GM12878 (cell line): ENCODE results near the gene PCK1. TPM values are rescaled to one million over a fixed set of nuclear protein-coding genes. Genes with fewer than 3 reads are reported as not detected.
A peak's percentile ranks its signal among the peaks of the same experiment; 100 is the strongest.

Experiments used
- ATAC-seq: fragments of 200-7000 bp; cut with Tn5 transposase; 3 replicates; pipeline ENCODE4 v1.9.1; 2020; ENCODE audit warnings: mild to moderate bottlenecking, moderate library complexity
- Bru-seq: library from RNA; stranded (reverse); fragments of 400-500 nt; gene quantifications from one replicate; lab custom pipeline; 2021; lab: Mats Ljungman, UMichigan
- BruChase-seq, 2 experiments: library from RNA; stranded (reverse); fragments of 400-500 nt; gene quantifications; one replicate each; lab custom pipeline; 2021; lab: Mats Ljungman, UMichigan
- BruUV-seq: library from RNA; stranded (reverse); fragments of 400-500 nt; replicated peaks from 2 replicates; lab custom pipeline; 2021; lab: Mats Ljungman, UMichigan
- CTCF ChIA-PET: fragments of 300-600 bp; sonication (Branson Sonifier 250); formaldehyde crosslinking; extraction: SDS; loops from one replicate; lab custom pipeline; 2021; ENCODE audit warnings: inconsistent platforms; lab: Yijun Ruan, JAX
- POLR2A ChIA-PET: fragments of 350-600 bp; formaldehyde crosslinking; extraction: SDS; loops from one replicate; lab custom pipeline; 2021; ENCODE audit warnings: inconsistent platforms; lab: Charles Lee
- RAD21 ChIA-PET: fragments of 300-600 bp; sonication (Branson Sonifier 250); formaldehyde crosslinking; loops from one replicate; lab custom pipeline; 2023; ENCODE audit warnings: antibody characterized with exemption; ENCODE audit not compliant: unreplicated experiment; lab: Charles Lee
- SMC1A ChIA-PET: fragments of 300-600 bp; sonication (Branson Sonifier 250); formaldehyde crosslinking; loops from one replicate; lab custom pipeline; 2023; ENCODE audit not compliant: unreplicated experiment, uncharacterized antibody; lab: Charles Lee
- DNase-seq: peaks from one replicate; pipeline ENCODE4 v3.0.0-alpha.2; 2011; ENCODE audit warnings: low read depth, low spot score
- FAIRE-seq: peaks from 3 replicates; lab custom pipeline; 2011; peaks lifted over from hg19 to GRCh38; lab: Jason Lieb, UNC
- H2AFZ ChIP-seq: 2 replicates; pipeline ENCODE4 v1.6.0; 2011; ENCODE audit warnings: low read depth, low read length, control low read depth; ENCODE audit not compliant: control insufficient read depth
- H3K27ac ChIP-seq: 2 replicates; pipeline ENCODE4 v1.5.1; 2011; ENCODE audit warnings: control low read depth; ENCODE audit not compliant: control insufficient read depth, insufficient read depth
- H3K27me3 ChIP-seq, 2 experiments: replicated peaks in 1 of 2; 2 replicates each; pipeline versions ENCODE4 v1.6.0 to v1.6.1; 2011; ENCODE audit warnings: low read length in 1 of 2; ENCODE audit not compliant: control insufficient read depth in 2 of 2, insufficient read depth in 2 of 2
- H3K36me3 ChIP-seq, 2 experiments: 2 replicates each; pipeline ENCODE4 v1.5.1; 2011; ENCODE audit warnings: low read length in 1 of 2; ENCODE audit not compliant: control insufficient read depth in 2 of 2, insufficient read depth in 2 of 2
- H3K4me1 ChIP-seq: 2 replicates; pipeline ENCODE4 v1.6.1; 2011; ENCODE audit warnings: mild to moderate bottlenecking, low read length, moderate library complexity, mixed read lengths; ENCODE audit not compliant: control insufficient read depth, insufficient read depth
- H3K4me2 ChIP-seq: 2 replicates; pipeline ENCODE4 v1.6.0; 2011; ENCODE audit warnings: control low read depth; ENCODE audit not compliant: control insufficient read depth, insufficient read depth
- H3K4me3 ChIP-seq: fragments of 200-600 bp; sonication (generic); 2 replicates; pipeline ENCODE4 v1.5.1; 2016
- H3K79me2 ChIP-seq: 2 replicates; pipeline ENCODE4 v1.6.0; 2011; ENCODE audit warnings: low read length; ENCODE audit not compliant: control insufficient read depth, insufficient read depth
- H3K9ac ChIP-seq: 2 replicates; pipeline ENCODE4 v1.8.0; 2011; ENCODE audit warnings: low read length, control low read depth, mixed read lengths; ENCODE audit not compliant: control insufficient read depth, insufficient read depth
- H3K9me3 ChIP-seq: replicated peaks from 3 replicates; pipeline ENCODE4 v1.5.1; 2011; ENCODE audit warnings: mild to moderate bottlenecking, low read length; ENCODE audit not compliant: control insufficient read depth, insufficient read depth
- H4K20me1 ChIP-seq: 2 replicates; pipeline ENCODE4 v1.6.0; 2011; ENCODE audit not compliant: control insufficient read depth, insufficient read depth
- ATF7 ChIP-seq: fragments of 450-650 bp; IDR thresholded peaks from 2 replicates; pipeline ENCODE4 v1.6.1; 2016; ENCODE audit warnings: low read depth, mild to moderate bottlenecking
- BCL3 ChIP-seq: IDR thresholded peaks from 2 replicates; pipeline ENCODE4 v1.6.1; 2011; ENCODE audit warnings: borderline replicate concordance, low read depth, mild to moderate bottlenecking, moderate library complexity, low read length; ENCODE audit not compliant: insufficient read depth, poor library complexity, severe bottlenecking
- CBX3 ChIP-seq: fragments of 200-600 bp; sonication (generic); IDR thresholded peaks from 2 replicates; pipeline ENCODE4 v1.6.1; 2016; ENCODE audit warnings: low read depth, borderline replicate concordance
- MLLT1 ChIP-seq: fragments of 450-650 bp; IDR thresholded peaks from 2 replicates; pipeline ENCODE4 v1.6.1; 2016; ENCODE audit warnings: mild to moderate bottlenecking
- POLR2AphosphoS5 ChIP-seq: IDR thresholded peaks from 2 replicates; pipeline ENCODE4 v1.6.1; 2011; ENCODE audit warnings: mild to moderate bottlenecking, low read length, inconsistent platforms
- SMARCA5 ChIP-seq: fragments of 450-650 bp; IDR thresholded peaks from 2 replicates; pipeline ENCODE4 v1.6.1; 2017; ENCODE audit warnings: mild to moderate bottlenecking
- SUZ12 ChIP-seq: fragments of 200-600 bp; sonication (generic); IDR thresholded peaks from one replicate; pipeline ENCODE4 v1.6.1; 2018; ENCODE audit warnings: antibody characterized with exemption, mild to moderate bottlenecking; ENCODE audit not compliant: unreplicated experiment
- ZNF207 ChIP-seq: fragments of 450-650 bp; IDR thresholded peaks from 2 replicates; pipeline ENCODE4 v1.6.1; 2014; ENCODE audit warnings: antibody characterized with exemption, mild to moderate bottlenecking, borderline replicate concordance
- WGBS: methylation state at CpG from one replicate; pipeline ENCODE4 v1.1.6; 2016; ENCODE audit warnings: low lambda C conversion rate; ENCODE audit not compliant: insufficient replicate concordance, insufficient coverage; ENCODE audit errors: missing lambda C conversion rate; 5-methylcytosine and 5-hydroxymethylcytosine counted together
- in situ Hi-C: fragments of 300-500 bp; cut with MboI; formaldehyde crosslinking; loops from 9 replicates; pipeline ENCODE4 v1.14.3; 2018; ENCODE audit warnings: mixed read lengths
- intact Hi-C: fragments of 100-400 bp; cut with micrococcal nuclease; formaldehyde crosslinking; loops from one replicate; pipeline ENCODE4 v1.14.2; 2022; ENCODE audit not compliant: unreplicated experiment
- long read RNA-seq, 2 experiments: library from polyadenylated mRNA; unstranded; transcript quantifications; one replicate each; pipeline ENCODE4 v2.0.0, GENCODE V29; 2019 to 2020
- polyA minus RNA-seq, 3 experiments: library from RNA; depleted of rRNA, polyadenylated mRNA; stranded (reverse); fragments of >200 nt; gene quantifications; 2 replicates each; pipeline ENCODE4 v1.2.3, GENCODE V29; 2011
- polyA plus RNA-seq, 11 experiments: library from polyadenylated mRNA; depleted of rRNA in 4 of 11; unstranded in 6 of 11; stranded (reverse) in 5 of 11; fragments of >200 nt; fragmentation: Nextera tagmentation in 4 of 11; fragmentation: Illumina TruSeq in 1 of 11; extraction: Ambion mirVana in 4 of 11; extraction: Trizol in 1 of 11; gene quantifications; 1 replicate in 1 of 11; 2 replicates in 10 of 11; pipeline versions ENCODE4 v1.2.1 to v1.2.3, GENCODE V29; 2011 to 2016; ENCODE audit warnings: inconsistent platforms in 2 of 11, missing spikeins in 2 of 11, low read depth in 1 of 11
- total RNA-seq, 4 experiments: library from RNA; depleted of rRNA in 3 of 4; stranded (reverse); fragments of >200 nt in 3 of 4; fragmentation: Illumina TruSeq in 1 of 4; extraction: Trizol in 1 of 4; gene quantifications; 2 replicates each; pipeline versions ENCODE4 v1.2.1 to v1.2.3, GENCODE V29; 2013 to 2021
- TF ChIP-seq, protein P1 (sequence below): fragments of 450-650 bp; formaldehyde crosslinking; IDR thresholded peaks from 2 replicates; pipeline ENCODE4 v1.5.0; 2022; ENCODE audit warnings: mild to moderate bottlenecking, missing genetic modification characterization

Gene PCK1
- 0.78 and 0.88 TPM in 2 replicates for total RNA-seq (2013; cell fraction: nucleolus; rRNA removed)
- 0.06 and 0.11 TPM in 2 replicates for total RNA-seq (2014; rRNA removed)
- 0.05 TPM in 1 of 2 replicates, not detected in the other for total RNA-seq (2014; rRNA removed; fragmentation: Illumina TruSeq; extraction: Trizol)
- 0.33 and 0.56 TPM in 2 replicates for total RNA-seq (2021)
- not detected for polyA plus RNA-seq (2011; ENCODE audit: low read depth)
- polyA plus RNA-seq (2011; rRNA removed), result not detected in 2 replicates
- not detected in 2 replicates for polyA plus RNA-seq (2011; cell fraction: cytosol; rRNA removed)
- polyA plus RNA-seq (2011; cell fraction: nucleus; rRNA removed), result not detected in 2 replicates
- polyA plus RNA-seq (2012), result 0.07 TPM in 1 of 2 replicates, not detected in the other
- polyA plus RNA-seq (2014; fragmentation: Illumina TruSeq; extraction: Trizol), result 0.09 TPM in 1 of 2 replicates, not detected in the other
- polyA plus RNA-seq (2014; fragmentation: Nextera tagmentation; extraction: Ambion mirVana), result under 1 TPM in 1 of 2 experiments, not detected in 1; 0.02 TPM
- polyA plus RNA-seq (2014; rRNA removed), result 0.14 TPM in 2 replicates
- polyA plus RNA-seq (2016; fragmentation: Nextera tagmentation; extraction: Ambion mirVana), result not detected
- polyA minus RNA-seq (2011; rRNA and poly(A)+ RNA removed), result not detected in 2 replicates
- polyA minus RNA-seq (2011; cell fraction: cytosol; rRNA and poly(A)+ RNA removed), result not detected in 2 replicates
- polyA minus RNA-seq (2011; cell fraction: nucleus; rRNA and poly(A)+ RNA removed), result not detected in 2 replicates
- Bru-seq, nascent RNA, result percentile 22 among the genes with signal in this experiment
- BruChase-seq, experiment 1, labeled RNA remaining after a 6-hour chase, result percentile 17 among the genes with signal in this experiment
- percentile 25 among the genes with signal in this experiment for BruChase-seq, experiment 2, labeled RNA remaining after a 2-hour chase
- long read RNA-seq, experiment 1, result 0 reads
- long read RNA-seq, experiment 2, result 0 reads

DNA sequence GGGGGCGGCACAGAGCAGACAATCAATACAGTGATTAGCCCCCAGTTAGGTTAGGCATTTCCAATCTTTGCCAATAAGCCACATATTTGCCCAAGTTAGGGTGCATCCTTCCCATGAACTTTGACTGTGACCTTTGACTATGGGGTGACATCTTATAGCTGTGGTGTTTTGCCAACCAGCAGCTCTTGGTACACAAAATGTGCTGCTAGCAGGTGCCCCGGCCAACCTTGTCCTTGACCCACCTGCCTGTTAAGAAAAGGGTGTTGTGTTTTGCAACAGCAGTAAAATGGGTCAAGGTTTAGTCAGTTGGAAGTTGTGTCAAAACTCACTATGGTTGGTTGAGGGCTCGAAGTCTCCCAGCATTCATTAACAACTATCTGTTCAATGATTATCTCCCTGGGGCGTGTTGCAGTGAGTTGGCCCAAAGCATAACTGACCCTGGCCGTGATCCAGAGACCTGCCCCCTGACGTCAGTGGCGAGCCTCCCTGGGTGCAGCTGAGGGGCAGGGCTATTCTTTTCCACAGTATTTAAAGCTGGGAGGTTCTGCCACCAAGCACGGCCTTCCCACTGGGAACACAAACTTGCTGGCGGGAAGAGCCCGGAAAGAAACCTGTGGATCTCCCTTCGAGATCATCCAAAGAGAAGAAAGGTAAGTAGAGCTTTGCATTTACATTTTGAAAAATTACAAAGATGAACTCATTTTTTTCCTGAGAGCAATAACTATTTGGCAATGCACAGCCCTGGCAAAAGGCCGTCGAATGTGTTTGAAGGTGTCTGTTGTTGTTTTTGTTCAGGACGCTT lies at the start of gene PCK1:
TSS of gene PCK1 (plus strand) at position 557 of the 802 bp plus-strand sequence. CDS start 302 bp downstream, outside the sequence.
- intact Hi-C loops (no loop called here), in situ Hi-C loops (no loop called here)
- ChIA-PET CTCF (interaction anchor here (1.0 to 1.7 kb wide), 2 partner anchors 11 to 44 kb away, joined by 3 to 5 read pairs; no protein-coding TSS in a partner anchor), SMC1A (no interaction called here), RAD21 (no interaction called here), POLR2A (no interaction called here)
- no peaks in the 10 kb centered on the region for H3K4me1 ChIP-seq
- DNase-seq, result no peak
- no peaks in the 10 kb centered on the region; the same call in 1 of the 2 replicates for H4K20me1 ChIP-seq
- no peaks in the 10 kb centered on the region for H3K9me3 ChIP-seq
- H3K4me2 ChIP-seq, result no peak within 1 kb of the TSS
- no peak within 1 kb of the TSS for H3K9ac ChIP-seq
- peaks cover 2 to 7% of the 10 kb centered on the region in 2 experiments; a peak in 3 of 4 replicates for H3K27me3 ChIP-seq
- no peak within 1 kb of the TSS for H3K27ac ChIP-seq
- no peaks in the 10 kb centered on the region for H3K36me3 ChIP-seq
- no peak for TF ChIP-seq SUZ12
- no peak for TF ChIP-seq MLLT1
- TF ChIP-seq CBX3, result no peak
- no peak for TF ChIP-seq ZNF207
- TF ChIP-seq ATF7, result no peak
- no peak for TF ChIP-seq POLR2AphosphoS5
- no peak for TF ChIP-seq BCL3
- TF ChIP-seq SMARCA5, result no peak
- TF ChIP-seq, protein P1, sequence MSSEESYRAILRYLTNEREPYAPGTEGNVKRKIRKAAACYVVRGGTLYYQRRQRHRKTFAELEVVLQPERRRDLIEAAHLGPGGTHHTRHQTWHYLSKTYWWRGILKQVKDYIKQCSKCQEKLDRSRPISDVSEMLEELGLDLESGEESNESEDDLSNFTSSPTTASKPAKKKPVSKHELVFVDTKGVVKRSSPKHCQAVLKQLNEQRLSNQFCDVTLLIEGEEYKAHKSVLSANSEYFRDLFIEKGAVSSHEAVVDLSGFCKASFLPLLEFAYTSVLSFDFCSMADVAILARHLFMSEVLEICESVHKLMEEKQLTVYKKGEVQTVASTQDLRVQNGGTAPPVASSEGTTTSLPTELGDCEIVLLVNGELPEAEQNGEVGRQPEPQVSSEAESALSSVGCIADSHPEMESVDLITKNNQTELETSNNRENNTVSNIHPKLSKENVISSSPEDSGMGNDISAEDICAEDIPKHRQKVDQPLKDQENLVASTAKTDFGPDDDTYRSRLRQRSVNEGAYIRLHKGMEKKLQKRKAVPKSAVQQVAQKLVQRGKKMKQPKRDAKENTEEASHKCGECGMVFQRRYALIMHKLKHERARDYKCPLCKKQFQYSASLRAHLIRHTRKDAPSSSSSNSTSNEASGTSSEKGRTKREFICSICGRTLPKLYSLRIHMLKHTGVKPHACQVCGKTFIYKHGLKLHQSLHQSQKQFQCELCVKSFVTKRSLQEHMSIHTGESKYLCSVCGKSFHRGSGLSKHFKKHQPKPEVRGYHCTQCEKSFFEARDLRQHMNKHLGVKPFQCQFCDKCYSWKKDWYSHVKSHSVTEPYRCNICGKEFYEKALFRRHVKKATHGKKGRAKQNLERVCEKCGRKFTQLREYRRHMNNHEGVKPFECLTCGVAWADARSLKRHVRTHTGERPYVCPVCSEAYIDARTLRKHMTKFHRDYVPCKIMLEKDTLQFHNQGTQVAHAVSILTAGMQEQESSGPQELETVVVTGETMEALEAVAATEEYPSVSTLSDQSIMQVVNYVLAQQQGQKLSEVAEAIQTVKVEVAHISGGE (CRISPR knock-in tag), result no peak
- no peak within 1 kb of the TSS for H2AFZ ChIP-seq
- FAIRE-seq, result no peak
- no peak within 1 kb of the TSS for H3K4me3 ChIP-seq
- H3K79me2 ChIP-seq, result no peaks in the 10 kb centered on the region
- 36% methylated on average over 14 of the region's 14 CpGs for WGBS
- BruUV-seq, result no TSS peak
- ATAC-seq, result no peak
